HTR-8/SVneo (cell line): ENCODE results near the gene AQP5.

Source experiments
- DNase-seq: peaks from one replicate; pipeline ENCODE4 v3.0.0; 2011; ENCODE audit warnings: low spot score, mixed read lengths; ENCODE audit not compliant: insufficient read length
- FAIRE-seq: peaks from 2 replicates; lab custom pipeline; 2011; peaks lifted over from hg19 to GRCh38; lab: Jason Lieb, UNC

Gene AQP5

DNA sequence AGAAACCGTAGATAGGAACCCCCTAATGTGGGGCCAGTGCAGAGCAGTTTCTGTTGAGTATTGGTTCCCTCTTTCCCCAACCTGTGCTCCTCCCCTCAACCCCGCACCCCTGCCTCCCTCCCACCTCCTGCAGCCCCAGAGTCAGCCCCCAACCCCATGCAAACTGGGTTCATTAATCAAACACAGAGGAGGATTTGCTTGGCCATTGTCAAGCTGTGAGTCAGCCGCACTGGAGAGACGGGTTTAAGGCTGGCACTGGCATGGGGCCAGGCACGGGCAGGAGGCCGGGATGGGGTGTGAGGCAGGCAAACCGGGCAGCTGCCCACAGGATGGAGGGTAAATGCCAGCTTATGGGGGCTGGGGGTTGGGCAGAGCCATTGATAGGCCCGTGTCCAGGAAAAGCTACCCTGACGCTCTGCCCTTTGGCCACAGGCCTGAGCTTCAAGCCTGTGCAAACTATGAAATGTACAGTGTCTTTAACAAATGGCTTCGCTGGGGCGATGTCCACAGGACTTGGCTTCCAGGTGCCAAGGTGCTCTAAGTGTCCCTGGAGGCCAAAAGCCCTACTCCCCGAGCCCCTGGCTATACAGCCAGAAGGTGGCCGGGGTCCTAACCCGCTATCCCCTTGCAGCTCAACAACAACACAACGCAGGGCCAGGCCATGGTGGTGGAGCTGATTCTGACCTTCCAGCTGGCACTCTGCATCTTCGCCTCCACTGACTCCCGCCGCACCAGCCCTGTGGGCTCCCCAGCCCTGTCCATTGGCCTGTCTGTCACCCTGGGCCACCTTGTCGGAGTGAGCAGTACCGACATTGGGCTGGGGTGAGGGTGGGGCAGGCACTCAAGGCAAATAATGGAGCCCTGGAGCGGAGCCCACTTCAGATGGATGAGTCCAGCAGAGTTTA, 1.4 kb downstream of the AQP5 start:
- FAIRE-seq, result peak; percentile 89

DNA sequence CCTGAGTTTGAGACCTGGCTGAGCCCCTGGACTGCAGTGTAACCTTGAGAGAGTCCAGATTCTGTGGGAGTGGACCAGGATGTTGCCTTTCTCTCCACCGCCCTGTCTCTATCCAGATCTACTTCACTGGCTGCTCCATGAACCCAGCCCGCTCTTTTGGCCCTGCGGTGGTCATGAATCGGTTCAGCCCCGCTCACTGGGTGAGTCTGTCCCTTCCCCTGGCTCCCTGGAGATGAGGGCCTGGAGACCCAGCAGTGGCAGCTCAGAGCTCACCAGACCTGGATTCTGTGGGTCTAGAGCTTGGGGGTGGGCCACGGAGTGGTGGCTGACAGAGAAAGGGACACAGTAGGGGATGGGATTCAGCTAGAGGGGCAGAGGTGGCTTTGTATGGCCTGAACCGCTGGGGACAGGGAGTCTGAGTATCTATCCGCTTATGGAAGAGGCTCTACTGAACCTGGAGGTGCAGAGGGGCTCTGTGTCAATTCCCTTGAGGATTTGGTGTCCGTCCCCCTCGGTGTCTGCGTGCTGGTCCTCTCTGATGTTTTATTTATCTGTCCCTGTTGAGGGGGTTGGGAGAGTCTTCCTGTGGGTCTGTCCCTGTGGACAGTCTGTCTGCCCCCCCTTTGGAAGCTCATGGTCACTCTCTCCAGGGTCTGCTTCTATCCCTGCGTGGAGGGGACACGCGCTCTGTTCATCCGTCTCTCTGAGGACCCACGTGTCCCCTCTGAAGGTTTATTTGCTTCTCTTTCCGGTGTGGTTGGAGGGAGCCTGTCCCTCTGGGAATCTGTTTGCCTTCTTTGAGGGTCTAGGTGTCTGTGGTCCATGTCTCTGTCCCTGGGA, 2.5 kb downstream of the AQP5 start:
- DNase-seq (no peak), FAIRE-seq (no peak)

More for the DNA sequence above, 1.4 kb downstream of the AQP5 start:
- DNase-seq, result peak; percentile 76

DNA sequence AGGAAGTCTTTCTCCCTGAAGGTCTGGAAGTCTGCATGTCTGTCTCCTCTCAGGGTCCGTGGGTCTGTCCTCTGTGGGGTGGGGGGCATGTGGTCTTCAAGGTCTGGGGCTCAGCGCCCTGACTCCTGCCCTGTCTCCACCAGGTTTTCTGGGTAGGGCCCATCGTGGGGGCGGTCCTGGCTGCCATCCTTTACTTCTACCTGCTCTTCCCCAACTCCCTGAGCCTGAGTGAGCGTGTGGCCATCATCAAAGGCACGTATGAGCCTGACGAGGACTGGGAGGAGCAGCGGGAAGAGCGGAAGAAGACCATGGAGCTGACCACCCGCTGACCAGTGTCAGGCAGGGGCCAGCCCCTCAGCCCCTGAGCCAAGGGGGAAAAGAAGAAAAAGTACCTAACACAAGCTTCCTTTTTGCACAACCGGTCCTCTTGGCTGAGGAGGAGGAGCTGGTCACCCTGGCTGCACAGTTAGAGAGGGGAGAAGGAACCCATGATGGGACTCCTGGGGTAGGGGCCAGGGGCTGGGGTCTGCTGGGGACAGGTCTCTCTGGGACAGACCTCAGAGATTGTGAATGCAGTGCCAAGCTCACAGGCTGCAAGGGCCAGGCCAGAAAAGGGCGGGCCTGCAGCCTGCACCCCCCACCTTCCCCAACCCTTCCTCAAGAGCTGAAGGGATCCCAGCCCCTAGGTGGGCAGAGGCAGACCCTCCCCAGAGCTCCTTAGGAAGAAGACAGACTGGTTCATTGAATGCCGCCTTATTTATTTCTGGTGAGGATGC, 3.4 kb downstream of the AQP5 start:
- FAIRE-seq, result no peak
- DNase-seq, result no peak

DNA sequence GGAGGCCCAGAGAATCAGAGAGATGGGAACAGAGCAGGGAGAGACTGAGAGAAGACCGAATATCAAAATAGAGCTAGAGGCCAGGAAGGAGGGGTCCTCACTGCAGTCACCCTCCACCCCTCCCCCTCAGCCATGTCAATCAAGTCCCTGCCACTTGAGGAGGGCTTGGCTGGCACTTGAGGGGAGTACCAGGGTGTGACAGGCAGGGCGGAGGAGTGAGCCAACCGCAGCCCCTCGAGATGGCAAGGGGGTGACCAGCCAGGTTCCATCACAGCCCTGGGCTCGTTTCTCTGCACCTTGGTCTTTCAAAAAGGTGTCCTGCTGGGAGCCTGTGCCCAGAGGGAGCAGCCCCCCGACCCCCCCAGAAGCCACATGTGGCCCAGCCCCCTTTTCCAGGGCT, 4.2 kb downstream of the AQP5 start:
- DNase-seq (no peak), FAIRE-seq (no peak)

DNA sequence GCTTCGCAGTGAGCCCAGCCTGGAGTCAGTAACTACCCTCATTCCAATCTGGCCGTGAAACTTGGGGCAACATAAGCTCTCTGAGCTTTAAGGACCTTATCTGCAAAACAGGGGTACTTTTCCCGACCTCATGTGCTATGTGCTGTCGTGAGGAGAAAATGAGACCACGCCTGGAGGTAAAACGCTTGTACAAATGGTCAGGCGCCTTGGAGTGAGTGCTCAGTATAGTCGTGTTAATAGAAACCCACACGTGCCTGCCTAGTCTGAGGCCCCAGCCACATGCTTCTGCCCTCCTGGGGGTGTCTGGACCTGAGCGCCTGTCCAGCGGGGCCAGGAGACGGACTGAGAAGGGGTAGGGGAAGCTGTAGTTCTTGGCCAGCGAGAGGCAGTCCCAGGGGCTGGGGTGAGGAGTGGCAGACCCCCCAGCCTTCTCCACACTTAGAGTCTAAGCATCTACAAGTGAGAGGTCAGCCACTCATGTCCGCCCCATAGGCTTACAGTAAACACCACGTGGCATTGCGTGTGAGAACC, 4.9 kb downstream of the AQP5 start:
- DNase-seq (no peak), FAIRE-seq (no peak)

DNA sequence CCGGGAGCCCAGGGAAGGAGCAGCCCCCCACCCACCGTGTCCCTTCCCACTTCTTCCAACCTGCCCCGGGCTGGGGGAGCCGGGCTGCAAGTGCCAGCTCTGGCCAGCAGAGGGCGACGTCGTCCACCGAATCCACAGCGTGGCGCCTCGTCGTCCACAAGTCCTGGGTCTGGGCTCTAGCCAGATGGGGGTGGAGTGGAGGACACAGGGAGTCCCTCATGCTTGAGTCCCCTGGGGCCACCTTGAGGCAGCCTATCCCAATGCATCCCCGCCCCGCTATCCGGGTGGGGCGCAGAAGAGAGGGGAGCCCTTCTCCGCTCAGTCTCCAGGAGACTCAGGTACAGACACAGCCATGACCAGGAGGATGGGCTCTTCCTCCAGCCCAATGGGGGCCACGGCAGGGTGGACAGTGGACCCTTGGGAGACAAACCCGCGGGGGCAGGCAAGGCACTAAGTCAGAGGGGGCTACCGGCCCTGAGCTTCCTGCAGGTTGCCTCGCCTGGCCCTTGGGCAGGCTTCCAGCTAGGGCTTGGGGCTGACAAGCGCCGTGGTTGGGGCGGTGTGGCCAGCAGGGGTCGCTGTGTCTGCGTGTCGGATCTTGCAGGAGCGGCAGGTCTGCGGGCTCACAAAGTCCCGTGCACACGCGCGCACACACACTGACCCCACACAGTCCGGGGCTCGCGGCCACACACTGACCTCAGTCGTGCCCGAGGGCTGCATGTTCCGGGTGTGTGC, 5.5 kb downstream of the AQP5 start:
- FAIRE-seq, result peak; percentile 97
- DNase-seq, result peak; percentile 92

DNA sequence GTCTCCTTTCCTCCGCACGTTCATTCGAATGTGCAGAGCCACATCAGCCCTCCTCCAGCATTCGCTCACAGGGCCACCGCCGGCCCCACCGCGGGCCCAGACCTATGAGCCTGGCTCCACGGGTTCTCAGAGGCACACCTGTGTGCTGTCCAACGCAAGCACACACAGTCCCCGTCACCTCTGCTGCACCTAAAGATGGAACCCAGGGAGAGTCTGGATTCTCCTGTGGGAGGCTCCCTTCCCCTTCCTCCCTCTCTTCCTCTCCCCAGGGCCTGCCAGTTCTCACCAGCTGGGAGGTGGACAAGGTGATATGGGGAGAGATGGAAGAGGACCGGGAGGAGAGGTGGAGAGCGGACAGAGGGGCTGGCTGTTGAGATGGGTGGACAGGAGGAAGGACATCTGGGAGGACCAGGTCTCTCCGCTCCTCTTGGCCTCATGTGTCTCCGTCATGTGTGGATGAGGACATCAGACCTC, 6.1 kb downstream of the AQP5 start:
- FAIRE-seq, result no peak
- DNase-seq, result no peak

DNA sequence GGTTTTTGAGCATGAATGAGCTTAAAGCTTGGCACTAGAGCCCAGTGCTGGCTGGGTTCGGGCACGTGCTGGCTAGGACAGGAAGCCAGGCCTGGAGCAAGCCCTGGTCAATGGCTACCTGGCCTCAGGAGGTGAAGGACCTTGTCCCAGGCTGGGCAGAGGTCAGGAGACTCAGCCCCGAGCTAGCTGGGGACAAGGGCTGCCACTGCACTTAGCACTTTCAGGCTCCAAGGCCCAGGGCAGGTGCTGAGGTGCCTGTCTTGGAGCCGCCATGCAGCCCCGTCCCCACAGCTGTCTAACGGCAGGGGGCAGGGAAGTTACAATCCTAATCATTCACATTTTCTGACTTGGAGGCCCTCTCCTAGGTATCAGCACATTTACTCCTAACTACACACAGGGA, 6.8 kb downstream of the AQP5 start:
- FAIRE-seq, result no peak
- DNase-seq, result no peak

DNA sequence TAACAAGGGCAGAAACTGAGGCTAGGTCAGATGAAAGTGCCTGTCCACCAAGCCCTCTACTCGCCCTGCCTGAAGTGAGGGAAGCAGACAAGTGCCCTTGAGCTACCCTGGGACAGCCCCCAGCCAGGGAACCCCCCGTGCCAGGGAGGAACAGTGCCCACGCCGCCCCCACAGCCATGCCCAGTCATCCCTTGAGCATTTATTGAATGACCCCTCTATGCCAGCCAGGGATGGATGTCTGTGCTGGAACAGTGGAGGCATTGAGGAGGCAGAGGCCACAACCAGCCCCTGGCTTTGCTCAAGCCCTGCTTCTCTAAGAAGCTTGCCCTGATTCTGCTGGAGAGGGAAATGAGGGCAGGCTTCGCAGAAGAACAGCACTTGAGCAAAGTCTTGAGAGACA, 7.4 kb downstream of the AQP5 start:
- FAIRE-seq (no peak), DNase-seq (no peak)

DNA sequence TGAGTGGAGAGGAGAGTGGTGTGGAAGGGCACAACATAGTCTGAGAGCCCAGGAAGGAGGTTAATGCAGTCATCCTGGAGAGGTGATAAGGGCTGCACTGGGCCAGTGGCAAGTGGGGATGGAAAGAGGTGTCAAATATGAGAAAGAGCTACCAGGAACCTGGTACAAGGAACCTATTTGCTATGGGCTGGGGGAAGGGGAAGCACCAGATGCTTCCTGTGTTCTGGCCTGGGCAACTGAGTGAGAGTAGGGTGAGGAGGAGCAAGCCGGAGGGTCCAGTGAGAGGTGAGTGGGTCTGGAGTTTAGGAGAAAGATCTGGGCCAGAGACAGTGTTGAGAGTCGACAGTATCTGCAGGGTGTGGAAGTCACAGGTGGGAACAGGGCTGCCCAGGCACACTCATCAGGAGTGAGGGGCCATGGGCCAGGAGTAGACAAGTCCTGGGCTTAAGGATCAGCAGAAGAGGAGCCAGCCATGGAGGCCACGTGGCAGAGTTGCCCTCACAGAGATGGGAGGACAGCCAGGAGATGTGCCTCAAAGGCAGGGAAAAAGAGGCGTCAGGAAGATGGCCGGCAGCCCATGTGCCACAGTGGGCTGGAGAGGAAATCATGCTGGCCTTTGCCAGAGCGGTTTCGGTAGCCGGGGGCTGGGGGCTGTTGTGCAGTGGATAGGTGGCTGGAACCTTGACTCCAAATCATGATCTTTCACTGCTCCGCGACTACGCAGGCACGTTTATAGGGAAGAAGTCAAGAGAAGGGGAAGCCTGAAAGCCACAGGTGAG, 8.2 kb downstream of the AQP5 start:
- FAIRE-seq (no peak), DNase-seq (no peak)

DNA sequence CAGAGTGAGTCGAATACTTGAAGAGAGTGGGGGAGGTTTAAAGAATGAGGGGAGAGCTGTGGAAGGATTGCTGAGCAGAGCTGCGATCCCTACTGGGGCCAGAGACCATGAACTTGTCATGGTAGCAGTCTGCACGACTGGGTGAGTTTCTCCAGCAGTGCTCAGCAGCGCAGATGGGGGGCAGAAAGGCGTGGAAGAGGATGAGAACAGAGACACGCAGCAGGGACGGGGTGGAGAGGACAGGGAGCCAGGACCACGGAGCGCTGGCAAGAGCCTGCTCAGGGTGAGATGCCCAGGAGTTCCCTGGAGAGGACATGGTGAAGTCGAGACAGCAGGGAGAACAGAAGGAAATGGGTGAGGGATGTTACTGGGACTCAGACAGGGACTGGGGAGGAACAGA, 9.0 kb downstream of the AQP5 start:
- DNase-seq (no peak), FAIRE-seq (no peak)

DNA sequence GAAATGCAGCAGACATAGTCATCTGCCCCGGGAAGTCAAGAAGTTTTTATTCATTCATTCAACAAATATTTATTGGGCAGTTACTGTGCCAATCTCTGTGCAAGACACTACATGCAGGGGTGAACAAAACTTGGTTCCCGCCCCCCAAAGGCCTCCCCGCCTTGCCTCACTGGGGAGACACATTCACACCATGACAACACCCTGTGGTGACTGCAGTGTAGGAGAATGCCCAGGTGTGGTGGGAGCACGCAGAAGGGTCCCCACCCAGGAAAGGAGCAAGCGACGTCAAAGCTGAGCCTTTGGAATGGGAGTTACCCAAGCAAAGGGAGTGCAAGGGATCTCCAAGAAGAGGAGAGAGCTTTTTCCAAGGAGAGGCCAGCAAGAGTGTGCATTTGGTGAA, 9.5 kb downstream of the AQP5 start:
- DNase-seq (no peak), FAIRE-seq (no peak)

DNA sequence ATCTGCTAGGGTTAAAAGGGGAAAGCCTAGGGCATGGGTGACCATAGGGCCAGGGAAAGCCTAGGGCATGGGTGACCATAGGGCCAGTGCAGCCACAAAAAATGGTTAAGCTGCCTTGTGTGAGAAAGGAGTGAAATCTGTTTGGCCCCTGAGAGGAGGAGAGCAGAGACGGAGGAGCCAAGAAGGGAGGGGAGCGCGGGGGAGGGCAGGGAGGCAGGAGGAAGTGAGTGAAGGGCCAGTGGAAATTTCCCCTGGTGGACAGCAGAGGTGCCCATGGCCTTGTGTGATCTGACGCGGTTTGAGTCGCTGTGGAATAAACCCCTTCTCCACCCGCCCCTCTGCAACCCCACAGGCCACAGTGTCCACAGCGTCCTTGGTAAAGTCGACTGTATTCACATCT, 10.5 kb downstream of the AQP5 start:
- DNase-seq, result no peak

DNA sequence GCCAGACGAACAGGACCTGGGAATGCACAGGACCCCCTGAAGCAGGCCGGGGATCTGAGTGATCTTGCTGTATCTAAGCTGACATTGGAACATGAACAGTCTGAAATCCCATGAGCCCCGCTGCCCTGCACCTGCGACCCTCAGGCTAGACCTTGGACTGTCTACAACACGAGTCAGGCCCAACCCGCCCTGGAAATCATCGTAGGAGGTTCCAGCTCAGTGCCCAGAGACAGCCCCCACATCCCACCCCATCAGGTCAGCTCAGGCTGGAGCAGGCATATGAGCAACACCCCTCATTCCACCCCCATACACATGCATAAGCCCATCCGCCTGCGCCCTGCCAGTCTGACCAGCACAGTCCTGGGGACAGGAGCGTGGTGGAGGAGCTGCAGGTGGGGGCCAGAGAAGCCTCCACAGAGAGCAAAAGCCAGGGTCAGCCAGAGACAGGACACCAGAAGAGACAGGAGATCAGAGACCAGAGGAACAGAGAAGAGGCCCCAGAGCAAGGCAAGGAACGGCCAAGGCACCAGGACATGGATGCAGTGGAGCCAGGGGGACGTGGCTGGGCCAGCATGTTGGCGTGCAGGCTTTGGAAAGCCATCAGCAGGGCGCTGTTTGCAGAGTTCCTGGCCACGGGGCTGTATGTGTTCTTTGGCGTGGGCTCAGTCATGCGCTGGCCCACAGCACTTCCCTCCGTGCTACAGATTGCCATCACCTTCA, 11.1 kb downstream of the AQP5 start, which contains the start of gene AQP6:
Gene AQP6, plus strand, starts transcription at position 307 of the 720 bp plus-strand sequence. Its CDS starts 227 bp downstream, at position 534.
- DNase-seq (no peak), FAIRE-seq (peak; percentile 33)

More for the DNA sequence above, 10.5 kb downstream of the AQP5 start:
- FAIRE-seq, result no peak

DNA sequence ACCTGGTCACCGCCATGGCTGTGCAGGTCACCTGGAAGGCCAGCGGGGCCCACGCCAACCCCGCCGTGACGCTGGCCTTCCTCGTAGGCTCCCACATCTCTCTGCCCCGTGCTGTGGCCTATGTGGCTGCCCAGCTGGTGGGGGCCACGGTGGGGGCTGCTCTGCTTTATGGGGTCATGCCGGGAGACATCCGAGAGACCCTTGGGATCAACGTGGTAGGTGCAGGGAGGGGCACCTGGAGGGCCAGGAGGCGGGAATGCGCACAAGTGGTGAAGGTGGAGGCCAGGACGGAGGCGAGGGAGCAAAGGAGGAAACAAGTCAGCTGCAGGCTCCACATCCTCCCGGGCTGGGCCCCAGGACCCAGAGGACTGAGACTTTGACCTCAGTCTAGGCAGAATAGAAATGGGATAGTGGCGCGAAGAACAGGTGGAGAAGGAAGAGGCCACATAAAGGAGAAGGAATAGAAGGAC, 11.7 kb downstream of the AQP5 start:
- DNase-seq (no peak), FAIRE-seq (no peak)

DNA sequence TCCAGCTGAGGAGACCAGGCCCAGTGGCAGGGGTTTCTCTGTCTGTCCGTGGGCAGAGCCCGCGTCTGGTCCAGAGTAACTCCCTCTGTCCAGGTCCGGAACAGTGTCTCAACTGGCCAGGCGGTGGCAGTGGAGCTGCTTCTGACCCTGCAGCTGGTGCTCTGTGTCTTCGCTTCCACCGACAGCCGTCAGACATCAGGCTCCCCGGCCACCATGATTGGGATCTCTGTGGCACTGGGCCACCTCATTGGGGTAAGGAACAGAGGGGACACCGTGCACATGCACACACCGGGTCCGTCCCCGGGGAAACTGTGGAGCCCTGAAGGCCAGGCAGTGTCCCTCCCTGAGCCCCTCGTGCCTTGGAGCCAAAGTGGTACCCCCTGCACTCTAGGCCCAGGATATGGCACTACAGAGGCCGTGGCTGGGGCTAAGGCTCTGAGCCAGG, 12.6 kb downstream of the AQP5 start:
- no peak for DNase-seq
- no peak for FAIRE-seq

DNA sequence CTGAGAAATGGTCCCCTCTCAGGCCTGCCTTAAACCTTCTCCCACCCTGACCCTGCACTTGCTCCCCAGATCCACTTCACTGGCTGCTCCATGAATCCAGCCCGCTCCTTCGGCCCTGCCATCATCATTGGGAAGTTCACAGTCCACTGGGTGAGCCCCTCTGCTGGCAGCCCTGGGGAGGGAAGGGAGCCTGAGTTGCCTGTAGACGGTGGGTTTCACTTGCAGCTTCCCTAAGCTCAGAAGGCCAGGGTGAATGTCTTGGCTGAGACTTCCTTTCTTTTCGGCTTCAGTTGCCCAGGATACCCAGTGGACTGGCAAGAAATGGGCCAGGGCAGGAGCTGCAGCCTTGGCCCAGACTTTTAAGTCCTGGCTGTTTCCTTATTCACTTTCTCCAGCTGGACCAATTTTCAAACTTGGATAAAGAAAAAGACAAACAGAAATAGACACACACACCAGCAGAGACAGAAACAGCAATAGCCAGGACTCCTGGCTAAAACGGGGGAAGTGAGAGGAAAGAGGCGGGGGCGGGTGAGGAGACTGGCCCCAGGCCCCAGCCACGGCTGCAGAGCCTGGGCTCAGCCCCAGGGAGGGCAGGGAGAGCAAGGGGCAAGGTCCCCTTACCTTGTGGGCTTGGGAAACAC, 13.1 kb downstream of the AQP5 start:
- DNase-seq (no peak), FAIRE-seq (no peak)
